DOHH2 (cell line): ENCODE data around the gene PPP1R8.

ENCODE experiments used
- H3F3A ChIP-seq: fragments of 200-600 bp; sonication (generic), shearing (Covaris generic); 2 replicates; pipeline ENCODE4 v1.6.0; 2016; ENCODE audit warnings: antibody characterized with exemption, mild to moderate bottlenecking; ENCODE audit not compliant: control insufficient read depth, insufficient read depth
- H3K27ac ChIP-seq: fragments of 200-600 bp; sonication (generic); 2 replicates; pipeline ENCODE4 v1.5.1; 2014; ENCODE audit warnings: low read depth, mild to moderate bottlenecking, low read length, moderate library complexity
- H3K27me3 ChIP-seq: fragments of 200-600 bp; sonication (generic); 2 replicates; pipeline ENCODE4 v1.6.1; 2014; ENCODE audit warnings: mild to moderate bottlenecking, low read length, mixed read lengths; ENCODE audit not compliant: control insufficient read depth
- H3K36me3 ChIP-seq: fragments of 200-600 bp; sonication (generic); 2 replicates; pipeline ENCODE4 v1.6.1; 2014; ENCODE audit warnings: mild to moderate bottlenecking, low read length, moderate library complexity, mixed read lengths; ENCODE audit not compliant: control insufficient read depth
- H3K4me1 ChIP-seq: fragments of 200-600 bp; sonication (generic); 2 replicates; pipeline ENCODE4 v1.6.1; 2014; ENCODE audit warnings: mild to moderate bottlenecking, low read length, mixed read lengths; ENCODE audit not compliant: control insufficient read depth
- H3K4me2 ChIP-seq: fragments of 200-600 bp; sonication (generic); 2 replicates; pipeline ENCODE4 v1.6.0; 2014; ENCODE audit warnings: mild to moderate bottlenecking, low read length, moderate library complexity
- H3K4me3 ChIP-seq: fragments of 200-600 bp; sonication (generic); 2 replicates; pipeline ENCODE4 v1.5.1; 2014; ENCODE audit warnings: mild to moderate bottlenecking, low read length, mixed read lengths
- H3K79me2 ChIP-seq: fragments of 200-600 bp; sonication (generic); 2 replicates; pipeline ENCODE4 v1.6.1; 2014; ENCODE audit warnings: mild to moderate bottlenecking, low read length, mixed read lengths; ENCODE audit not compliant: control insufficient read depth
- H3K9me2 ChIP-seq: fragments of 200-600 bp; sonication (generic); replicated peaks from 2 replicates; pipeline ENCODE4 v1.6.1; 2014; ENCODE audit warnings: mild to moderate bottlenecking, low read length, mixed read lengths; ENCODE audit not compliant: control insufficient read depth
- H3K9me3 ChIP-seq: fragments of 200-600 bp; sonication (generic); 2 replicates; pipeline ENCODE4 v1.6.1; 2014; ENCODE audit warnings: antibody characterized with exemption, low read length, mixed read lengths; ENCODE audit not compliant: control insufficient read depth, insufficient read depth
- H4K20me1 ChIP-seq: fragments of 200-600 bp; sonication (generic); 2 replicates; pipeline ENCODE4 v1.6.0; 2014; ENCODE audit warnings: low read depth, mild to moderate bottlenecking, antibody characterized with exemption, low read length, moderate library complexity; ENCODE audit not compliant: control insufficient read depth, insufficient read depth
- EZH2phosphoT487 ChIP-seq: fragments of 200-600 bp; sonication (generic); IDR thresholded peaks from 2 replicates; pipeline ENCODE4 v1.6.1; 2017; ENCODE audit warnings: borderline replicate concordance, mild to moderate bottlenecking, antibody characterized with exemption, low read length, moderate library complexity, mixed read lengths
- TF ChIP-seq, protein P1 (sequence below): fragments of 200-600 bp; sonication (generic); IDR thresholded peaks from one replicate; pipeline ENCODE4 v1.5.1; 2014; ENCODE audit warnings: antibody characterized with exemption, mild to moderate bottlenecking, low read depth, low read length; ENCODE audit not compliant: poor library complexity, severe bottlenecking

PPP1R8 gene

GRCh38 chr1:27882543-27882903 is 51.9 kb downstream of the PPP1R8 start:
- Histone ChIP-seq H3K4me1 (peaks cover 51% of the 10 kb centered on the region), H3K9me3 (no peaks in the 10 kb centered on the region), H3K9me2 (no peaks in the 10 kb centered on the region), H3K36me3 (peaks cover 28% of the 10 kb centered on the region), H3K4me2 (no peak overlapping the region), H3K4me3 (no peak overlapping the region), H4K20me1 (no peaks in the 10 kb centered on the region; the same call in 1 of the 2 replicates), H3K27me3 (no peaks in the 10 kb centered on the region), H3F3A (no peaks in the 10 kb centered on the region; the same call in 1 of the 2 replicates), H3K79me2 (no peaks in the 10 kb centered on the region), H3K27ac (no peak overlapping the region)
- no peak for TF ChIP-seq EZH2phosphoT487
- TF ChIP-seq, protein P1, sequence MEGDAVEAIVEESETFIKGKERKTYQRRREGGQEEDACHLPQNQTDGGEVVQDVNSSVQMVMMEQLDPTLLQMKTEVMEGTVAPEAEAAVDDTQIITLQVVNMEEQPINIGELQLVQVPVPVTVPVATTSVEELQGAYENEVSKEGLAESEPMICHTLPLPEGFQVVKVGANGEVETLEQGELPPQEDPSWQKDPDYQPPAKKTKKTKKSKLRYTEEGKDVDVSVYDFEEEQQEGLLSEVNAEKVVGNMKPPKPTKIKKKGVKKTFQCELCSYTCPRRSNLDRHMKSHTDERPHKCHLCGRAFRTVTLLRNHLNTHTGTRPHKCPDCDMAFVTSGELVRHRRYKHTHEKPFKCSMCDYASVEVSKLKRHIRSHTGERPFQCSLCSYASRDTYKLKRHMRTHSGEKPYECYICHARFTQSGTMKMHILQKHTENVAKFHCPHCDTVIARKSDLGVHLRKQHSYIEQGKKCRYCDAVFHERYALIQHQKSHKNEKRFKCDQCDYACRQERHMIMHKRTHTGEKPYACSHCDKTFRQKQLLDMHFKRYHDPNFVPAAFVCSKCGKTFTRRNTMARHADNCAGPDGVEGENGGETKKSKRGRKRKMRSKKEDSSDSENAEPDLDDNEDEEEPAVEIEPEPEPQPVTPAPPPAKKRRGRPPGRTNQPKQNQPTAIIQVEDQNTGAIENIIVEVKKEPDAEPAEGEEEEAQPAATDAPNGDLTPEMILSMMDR, result no peak

DNA sequence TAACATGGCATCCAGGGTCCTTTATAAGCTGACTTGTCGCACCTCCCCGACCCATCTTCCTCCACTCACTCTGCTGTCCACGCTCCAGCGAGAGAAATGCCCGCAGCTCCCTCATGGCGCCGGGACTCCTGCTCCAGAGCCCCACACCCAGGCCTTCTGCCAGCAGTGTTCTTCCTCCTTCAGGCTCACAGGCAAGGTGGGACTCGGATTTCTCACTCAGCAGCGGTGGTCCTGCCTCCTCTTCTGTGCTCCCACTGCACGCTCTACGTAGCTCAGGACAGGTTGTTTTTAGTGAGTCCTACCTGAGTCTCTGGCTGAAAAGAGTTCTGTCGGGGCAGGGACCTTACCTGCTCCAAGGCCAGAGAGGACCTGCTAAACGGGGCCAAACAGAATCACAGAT is 53.0 kb downstream of the PPP1R8 start:
- Histone ChIP-seq H3K27me3 (no peaks in the 10 kb centered on the region), H3K4me1 (peaks cover 54% of the 10 kb centered on the region), H3K27ac (no peak overlapping the region), H3K9me3 (no peaks in the 10 kb centered on the region), H3K79me2 (no peaks in the 10 kb centered on the region), H3K4me2 (no peak overlapping the region), H3K36me3 (peaks cover 30% of the 10 kb centered on the region), H3K4me3 (no peak overlapping the region), H3F3A (no peaks in the 10 kb centered on the region; the same call in 1 of the 2 replicates), H3K9me2 (no peaks in the 10 kb centered on the region), H4K20me1 (no peaks in the 10 kb centered on the region; the same call in 1 of the 2 replicates)
- TF ChIP-seq EZH2phosphoT487, result no peak
- TF ChIP-seq, protein P1, result no peak

- H3K9me3 ChIP-seq, result no peaks in the 10 kb centered on the region
- H3K9me2 ChIP-seq, result no peaks in the 10 kb centered on the region
- H3K4me1 ChIP-seq, result peaks cover 55% of the 10 kb centered on the region
- no peaks in the 10 kb centered on the region; the same call in 1 of the 2 replicates for H4K20me1 ChIP-seq
- H3K27me3 ChIP-seq, result no peaks in the 10 kb centered on the region
- H3K4me2 ChIP-seq, result peak overlapping the region; percentile 38
- H3K4me3 ChIP-seq, result no peak overlapping the region
- peaks cover 37% of the 10 kb centered on the region for H3K36me3 ChIP-seq
- H3K27ac ChIP-seq, result no peak overlapping the region
- H3K79me2 ChIP-seq, result peaks cover under 1% of the 10 kb centered on the region
- H3F3A ChIP-seq, result no peaks in the 10 kb centered on the region
- no peak for TF ChIP-seq EZH2phosphoT487
- TF ChIP-seq, protein P1, result no peak
Observed at GRCh38 chr1:27884006-27884954, 53.7 kb downstream of the PPP1R8 start.
